ENCODE data around the gene OR5AN1. TPM values are rescaled to one million over a fixed set of nuclear protein-coding genes. Genes with fewer than 3 reads are reported as not detected.

The OR5AN1 gene
- total and polyA plus RNA-seq, 2 experiments from 2014 or later = not detected

- TF ChIP-seq ZNF462 (CRISPR knock-in tag; IDR thresholded peaks at IDR 0.05) (no peak), POLR2AphosphoS5 (IDR thresholded peaks at IDR 0.05; ENCODE audit: low read depth) (no peak), ZNF114 (CRISPR knock-in tag; IDR thresholded peaks at IDR 0.05) (no peak), ZNF331 (CRISPR knock-in tag; IDR thresholded peaks at IDR 0.05; ENCODE audit: low read depth) (no peak), REST (IDR thresholded peaks at IDR 0.05; ENCODE audit: unreplicated experiment) (no peak), EZH2 (IDR thresholded peaks at IDR 0.05; ENCODE audit: low read depth, unreplicated experiment) (no peak), CREB1 (CRISPR knock-in tag; IDR thresholded peaks at IDR 0.05; ENCODE audit: low read depth) (no peak)
Measured at GRCh38 chr11:59415111-59415510, 56.4 kb downstream of the OR5AN1 start (continued).
